Testis (tissue), 2 donors: ENCODE measurements around the gene SPATA2L.

Experiments
- POLR2A ChIP-seq: fragments of 450-650 bp; IDR thresholded peaks from one replicate; pipeline ENCODE4 v1.6.1; 2017; ENCODE audit warnings: antibody characterized with exemption, mild to moderate bottlenecking, moderate library complexity
- TF ChIP-seq, protein P1 (sequence below), 3 experiments: fragments of 450-650 bp in 2 of 3; fragments of 200-600 bp in 1 of 3; sonication (generic) in 1 of 3; IDR thresholded peaks; one replicate each; pipeline ENCODE4 v1.5.1; 2016 to 2019; ENCODE audit warnings: antibody characterized with exemption in 3 of 3, mild to moderate bottlenecking in 2 of 3, moderate library complexity in 1 of 3

- TF ChIP-seq, protein P1, sequence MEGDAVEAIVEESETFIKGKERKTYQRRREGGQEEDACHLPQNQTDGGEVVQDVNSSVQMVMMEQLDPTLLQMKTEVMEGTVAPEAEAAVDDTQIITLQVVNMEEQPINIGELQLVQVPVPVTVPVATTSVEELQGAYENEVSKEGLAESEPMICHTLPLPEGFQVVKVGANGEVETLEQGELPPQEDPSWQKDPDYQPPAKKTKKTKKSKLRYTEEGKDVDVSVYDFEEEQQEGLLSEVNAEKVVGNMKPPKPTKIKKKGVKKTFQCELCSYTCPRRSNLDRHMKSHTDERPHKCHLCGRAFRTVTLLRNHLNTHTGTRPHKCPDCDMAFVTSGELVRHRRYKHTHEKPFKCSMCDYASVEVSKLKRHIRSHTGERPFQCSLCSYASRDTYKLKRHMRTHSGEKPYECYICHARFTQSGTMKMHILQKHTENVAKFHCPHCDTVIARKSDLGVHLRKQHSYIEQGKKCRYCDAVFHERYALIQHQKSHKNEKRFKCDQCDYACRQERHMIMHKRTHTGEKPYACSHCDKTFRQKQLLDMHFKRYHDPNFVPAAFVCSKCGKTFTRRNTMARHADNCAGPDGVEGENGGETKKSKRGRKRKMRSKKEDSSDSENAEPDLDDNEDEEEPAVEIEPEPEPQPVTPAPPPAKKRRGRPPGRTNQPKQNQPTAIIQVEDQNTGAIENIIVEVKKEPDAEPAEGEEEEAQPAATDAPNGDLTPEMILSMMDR (IDR thresholded peaks at IDR 0.05), result no peak
- no peak for TF ChIP-seq POLR2A
Observed at GRCh38 chr16:89651584-89651983, 49.9 kb downstream of the SPATA2L start.
